Measurements from ENCODE around the gene ZIM2.
A peak's percentile ranks its signal among the peaks of the same experiment; 100 is the strongest.

Gene ZIM2

DNA sequence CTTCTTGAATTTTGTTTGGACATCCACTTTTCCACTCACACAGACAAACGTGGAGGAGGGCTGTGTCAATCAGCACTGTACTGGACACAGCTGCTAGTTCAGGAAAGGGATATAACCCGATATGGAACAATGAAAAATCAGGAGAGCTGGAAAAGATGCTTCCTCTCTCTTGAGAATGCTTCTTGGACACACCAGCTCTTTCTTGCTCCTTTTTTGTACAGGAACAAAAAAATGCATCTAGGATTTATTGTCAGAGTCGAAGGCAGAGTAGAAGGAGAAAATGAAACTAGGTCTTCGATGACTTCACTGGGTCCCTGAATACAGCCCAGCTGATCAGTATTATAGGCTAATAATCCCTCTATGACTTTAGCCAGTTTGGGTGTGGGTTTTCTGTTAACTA, 62.2 kb downstream of the ZIM2 start:
- no peak for DNase-seq

DNA sequence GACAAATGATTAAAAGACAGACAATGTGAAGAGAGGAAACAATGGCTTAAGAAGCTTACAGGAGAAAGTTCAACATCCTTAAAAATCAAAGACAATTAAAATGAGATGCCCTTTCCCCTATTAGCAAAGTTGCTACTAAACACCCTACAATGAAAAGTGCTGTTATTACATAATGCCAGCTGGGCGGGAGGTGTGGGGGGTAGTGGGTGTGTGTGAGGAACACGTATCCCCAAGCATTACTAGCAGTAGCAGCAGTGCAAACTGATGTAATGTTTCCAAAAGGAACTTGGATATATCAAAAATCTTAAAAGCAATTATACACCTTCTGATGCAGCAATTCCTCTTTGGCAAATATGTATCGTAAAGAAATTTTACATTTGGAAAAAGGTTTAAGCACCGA, 70.9 kb downstream of the ZIM2 start:
- DNase-seq = no peak

DNA sequence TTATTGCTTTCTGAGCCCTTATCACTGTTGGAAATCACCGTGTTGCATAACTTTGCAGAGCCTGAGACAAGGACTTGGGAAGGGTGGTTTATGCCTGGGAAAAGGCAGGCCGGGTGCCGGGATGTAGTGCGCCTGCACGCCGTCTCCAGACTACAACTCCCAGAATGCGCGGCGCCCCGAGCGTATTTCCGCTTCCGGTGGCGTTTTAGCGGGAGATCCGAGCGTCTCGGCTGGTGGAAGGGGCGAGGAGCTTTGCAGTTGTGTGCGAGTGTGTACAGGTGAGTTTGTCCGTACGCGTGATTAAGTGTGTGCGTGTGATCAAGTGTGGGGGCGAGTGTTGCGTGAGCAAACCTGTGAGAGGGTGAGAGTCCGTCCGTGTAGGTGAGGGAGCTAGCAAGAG, 75.4 kb downstream of the ZIM2 start:
- peak; percentile 34 to 60 for DNase-seq

- DNase-seq = no peak
Observed at GRCh38 chr19:56764196-56764695, 76.3 kb downstream of the ZIM2 start.

DNA sequence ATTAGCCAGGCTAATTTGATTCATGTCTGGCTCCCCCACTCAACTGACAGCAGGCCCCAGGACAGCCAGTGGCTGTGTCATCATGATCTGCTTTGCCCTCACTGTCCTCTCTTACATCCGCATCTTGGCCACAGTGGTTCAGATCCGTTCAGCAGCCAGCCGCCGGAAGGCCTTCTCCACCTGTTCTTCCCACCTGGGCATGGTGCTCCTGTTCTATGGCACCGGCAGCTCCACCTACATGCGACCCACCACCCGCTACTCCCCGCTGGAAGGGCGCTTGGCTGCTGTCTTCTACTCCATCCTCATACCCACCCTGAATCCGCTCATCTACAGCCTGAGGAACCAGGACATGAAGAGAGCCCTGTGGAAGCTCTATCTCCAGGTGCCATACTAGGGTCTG, 79.7 kb downstream of the ZIM2 start:
- DNase-seq = no peak

DNA sequence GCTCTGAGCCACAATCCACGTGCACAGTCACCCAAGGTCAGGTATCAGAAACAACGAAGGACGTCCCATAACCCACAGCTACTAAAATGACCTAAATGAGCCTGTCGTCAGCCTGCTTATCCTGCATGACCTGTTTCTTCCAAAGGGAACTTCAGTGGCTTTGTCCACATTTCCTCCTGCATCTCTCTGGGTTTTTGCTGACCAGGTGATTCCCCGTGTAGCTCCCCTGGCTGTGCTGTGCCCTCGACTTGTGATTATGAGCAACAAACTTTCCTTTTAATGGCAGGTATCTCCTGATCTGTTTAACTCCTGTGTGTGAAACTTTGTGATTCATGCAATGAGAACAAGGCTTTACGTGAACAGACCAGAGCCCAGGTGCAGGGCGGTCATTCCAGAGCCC, 81.0 kb downstream of the ZIM2 start:
- no peak for DNase-seq

- DNase-seq = no peak
Observed at GRCh38 chr19:56751078-56751489, 89.4 kb downstream of the ZIM2 start.

GRCh38 chr19:56750658-56751057, 89.9 kb downstream of the ZIM2 start:
- DNase-seq = no peak

GRCh38 chr19:56748378-56748777, 92.1 kb downstream of the ZIM2 start:
- DNase-seq = peak in 1 of 2 experiments; percentile 41

DNA sequence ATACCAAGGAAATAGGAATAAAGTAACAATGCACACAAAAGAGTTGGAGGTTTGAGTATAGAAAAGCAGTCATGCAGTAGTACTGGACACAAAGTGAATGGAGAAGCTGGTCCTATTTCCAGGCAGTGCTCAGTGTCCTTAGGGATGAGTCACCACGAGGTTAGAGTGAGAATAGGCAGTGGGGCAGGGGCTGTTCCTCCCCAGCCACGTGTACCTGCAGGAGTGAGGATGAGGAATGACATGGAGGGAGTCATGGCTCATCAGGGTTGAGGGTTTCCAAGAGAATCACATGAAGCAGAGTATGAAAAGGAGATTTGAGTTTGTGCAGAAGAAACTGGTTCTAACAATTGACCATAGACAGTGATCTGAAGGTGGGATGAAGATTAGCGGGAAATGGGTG, 94.2 kb downstream of the ZIM2 start:
- DNase-seq = no peak

GRCh38 chr19:56740501-56740900, 100.0 kb downstream of the ZIM2 start:
- no peak for DNase-seq

- DNase-seq = no peak
Observed at GRCh38 chr19:56736571-56736970, 104.0 kb downstream of the ZIM2 start.

- no peak for DNase-seq
Observed at GRCh38 chr19:56732976-56733375, 107.5 kb downstream of the ZIM2 start.

DNA sequence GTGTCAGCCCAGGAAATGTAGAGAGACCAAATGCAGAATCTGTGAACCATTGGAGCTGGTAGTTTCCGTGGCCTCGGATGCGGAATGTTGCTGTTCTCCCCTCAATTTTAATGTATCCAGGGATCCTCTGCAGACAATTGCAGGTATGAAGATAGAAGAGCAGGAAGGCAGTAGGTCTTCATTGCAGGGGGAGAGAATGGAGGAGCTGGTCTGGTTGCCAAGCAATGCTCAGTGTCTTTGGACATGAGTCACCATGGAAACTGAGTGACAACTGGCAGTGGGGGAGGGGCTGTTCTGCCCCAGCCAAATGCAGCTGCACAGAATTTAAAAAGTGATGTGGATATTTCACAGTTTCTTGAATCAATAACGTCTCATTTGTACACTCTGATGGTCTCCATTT, 112.8 kb downstream of the ZIM2 start:
- no peak for DNase-seq

DNA sequence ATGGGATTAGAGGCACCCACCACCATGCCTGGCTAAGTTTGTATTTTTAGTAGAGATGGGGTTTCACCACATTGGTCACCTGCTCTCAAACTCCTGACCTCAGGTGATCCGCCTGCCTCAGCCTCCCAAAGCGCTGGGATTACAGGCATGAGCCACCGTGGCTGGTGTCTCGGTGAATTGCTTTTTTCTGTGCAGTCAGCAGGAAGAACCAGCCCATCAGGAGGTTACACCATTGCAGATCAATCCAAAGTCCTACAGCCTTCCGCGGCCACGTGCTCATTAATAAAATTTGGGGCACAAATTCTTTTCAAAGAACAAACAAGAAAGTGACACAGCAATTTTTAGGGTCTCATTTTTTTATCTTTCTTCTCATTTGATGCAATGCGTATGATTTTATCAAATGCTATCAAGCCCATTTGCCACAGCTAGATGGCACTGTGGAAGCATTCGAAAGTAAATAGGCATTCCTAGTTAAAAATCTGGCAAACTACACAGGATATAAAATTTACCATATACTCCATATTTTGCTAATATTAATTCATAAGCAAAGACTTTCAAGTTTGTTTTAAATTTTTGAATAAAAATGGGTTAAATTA, 114.6 kb downstream of the ZIM2 start:
- no peak for DNase-seq

Measured in SW 1271 (cell line).